ENCODE results near the gene PAX9.

DNA sequence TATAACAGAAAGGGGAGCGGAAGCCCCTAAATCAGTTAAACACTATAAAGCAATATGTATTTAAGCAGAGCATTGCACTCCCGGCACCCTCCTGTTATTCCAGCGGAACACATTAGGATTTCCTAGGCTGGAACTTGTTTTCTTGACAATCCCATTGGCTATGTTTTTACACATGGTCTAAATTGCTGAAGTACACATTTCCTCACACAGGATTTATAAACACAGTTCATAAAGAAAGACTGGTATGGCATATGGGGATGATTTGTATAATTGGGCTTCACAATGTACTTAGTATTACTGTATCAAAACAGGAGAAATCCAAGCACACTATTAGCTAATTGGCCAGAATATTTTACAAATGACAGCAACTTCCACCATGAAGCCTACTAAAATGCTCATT, 23.3 kb downstream of the PAX9 start:
- TF ChIP-seq, protein P1, sequence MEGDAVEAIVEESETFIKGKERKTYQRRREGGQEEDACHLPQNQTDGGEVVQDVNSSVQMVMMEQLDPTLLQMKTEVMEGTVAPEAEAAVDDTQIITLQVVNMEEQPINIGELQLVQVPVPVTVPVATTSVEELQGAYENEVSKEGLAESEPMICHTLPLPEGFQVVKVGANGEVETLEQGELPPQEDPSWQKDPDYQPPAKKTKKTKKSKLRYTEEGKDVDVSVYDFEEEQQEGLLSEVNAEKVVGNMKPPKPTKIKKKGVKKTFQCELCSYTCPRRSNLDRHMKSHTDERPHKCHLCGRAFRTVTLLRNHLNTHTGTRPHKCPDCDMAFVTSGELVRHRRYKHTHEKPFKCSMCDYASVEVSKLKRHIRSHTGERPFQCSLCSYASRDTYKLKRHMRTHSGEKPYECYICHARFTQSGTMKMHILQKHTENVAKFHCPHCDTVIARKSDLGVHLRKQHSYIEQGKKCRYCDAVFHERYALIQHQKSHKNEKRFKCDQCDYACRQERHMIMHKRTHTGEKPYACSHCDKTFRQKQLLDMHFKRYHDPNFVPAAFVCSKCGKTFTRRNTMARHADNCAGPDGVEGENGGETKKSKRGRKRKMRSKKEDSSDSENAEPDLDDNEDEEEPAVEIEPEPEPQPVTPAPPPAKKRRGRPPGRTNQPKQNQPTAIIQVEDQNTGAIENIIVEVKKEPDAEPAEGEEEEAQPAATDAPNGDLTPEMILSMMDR (IDR thresholded peaks at IDR 0.05) = no peak
- TF ChIP-seq ZFX (IDR thresholded peaks at IDR 0.05; ENCODE audit: borderline replicate concordance) = no peak

Data from 22Rv1 (cell line).